Activated CD8-positive, alpha-beta memory T cell treated with anti-CD3 and anti-CD28 coated beads for 4 hours (primary cell): ENCODE data around the gene OPHN1.
"Not testable (repeated sequence)": the region's sequence is repeated elsewhere in the genome, so short reads cannot be mapped to it uniquely, and the experiment has no call there.

Source experiments
- DNase-seq, 2 donors: peaks; one replicate each; pipeline ENCODE4 v3.0.0-alpha.2; 2020; ENCODE audit warnings: low read depth in 2 of 2

OPHN1 gene

GRCh38 chrX:68163441-68163840 lies 269.9 kb downstream of the OPHN1 start:
- no peak for DNase-seq

- no peak for DNase-seq
Observed at GRCh38 chrX:68147848-68148247, 285.4 kb downstream of the OPHN1 start.

DNA sequence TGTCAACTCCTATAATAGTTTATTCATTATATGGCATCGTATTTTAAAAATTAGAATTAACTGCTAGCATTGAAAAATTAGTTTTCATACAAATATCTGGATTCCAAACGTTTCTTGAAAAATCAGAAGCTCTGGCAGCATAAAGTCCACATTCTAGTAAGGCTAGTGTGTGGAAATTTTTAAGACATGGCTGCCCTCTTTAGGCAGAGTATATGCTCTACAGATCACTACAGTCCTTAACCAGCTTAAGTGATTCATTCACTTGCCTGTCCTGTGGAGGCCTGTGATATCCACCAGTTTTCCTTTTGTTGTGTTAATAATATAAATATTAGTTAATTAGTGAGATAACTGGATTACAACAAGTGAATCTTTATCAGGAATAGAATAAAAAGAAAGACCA lies 287.2 kb downstream of the OPHN1 start:
- DNase-seq, result no peak

- DNase-seq, result no peak
Observed at GRCh38 chrX:68139791-68140190, 293.5 kb downstream of the OPHN1 start.

- DNase-seq, result no peak
Observed at GRCh38 chrX:68133181-68133580, 300.1 kb downstream of the OPHN1 start.

GRCh38 chrX:68132749-68133148 lies 300.5 kb downstream of the OPHN1 start:
- no peak for DNase-seq

DNA sequence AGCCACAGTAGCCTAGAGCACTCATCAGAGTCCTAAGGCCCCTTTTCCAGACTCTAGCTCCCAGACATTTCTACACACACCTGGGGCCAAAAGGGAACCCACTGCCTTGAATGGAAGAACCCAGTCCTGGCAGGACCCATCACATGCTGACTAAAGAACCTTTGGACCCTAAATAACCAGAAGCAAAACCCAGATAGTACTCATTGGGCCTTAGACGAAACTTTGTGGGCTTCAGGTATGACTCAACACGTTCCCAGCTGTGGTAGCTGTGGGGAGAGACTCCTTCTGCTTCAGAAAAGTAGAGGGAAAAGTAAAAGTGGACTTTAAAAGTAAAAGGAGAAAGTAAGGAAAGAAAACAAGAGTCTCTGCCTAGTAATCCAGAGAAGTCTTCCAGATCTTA lies 311.5 kb downstream of the OPHN1 start:
- no peak for DNase-seq

GRCh38 chrX:68121371-68121770 lies 311.9 kb downstream of the OPHN1 start:
- DNase-seq, result no peak

DNA sequence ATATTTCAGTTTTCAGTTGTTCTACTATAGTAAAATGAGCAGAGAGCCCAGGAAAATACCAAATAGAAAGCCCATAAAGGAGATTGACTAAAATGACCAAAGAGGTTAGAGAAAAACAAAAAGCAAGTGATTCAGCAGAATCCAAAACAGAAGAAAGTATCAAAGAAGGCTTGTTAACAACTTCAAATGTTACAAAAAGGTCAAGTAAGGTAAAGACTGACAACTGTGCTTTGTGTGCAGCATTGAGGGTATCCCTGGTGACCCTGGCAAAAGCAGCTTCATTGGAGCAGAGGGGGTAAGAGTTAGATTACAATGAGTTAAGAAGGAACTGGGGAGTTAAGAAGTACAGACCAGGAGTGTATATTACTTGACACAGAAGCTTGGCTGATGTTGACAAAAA lies 317.9 kb downstream of the OPHN1 start:
- DNase-seq, result no peak

DNA sequence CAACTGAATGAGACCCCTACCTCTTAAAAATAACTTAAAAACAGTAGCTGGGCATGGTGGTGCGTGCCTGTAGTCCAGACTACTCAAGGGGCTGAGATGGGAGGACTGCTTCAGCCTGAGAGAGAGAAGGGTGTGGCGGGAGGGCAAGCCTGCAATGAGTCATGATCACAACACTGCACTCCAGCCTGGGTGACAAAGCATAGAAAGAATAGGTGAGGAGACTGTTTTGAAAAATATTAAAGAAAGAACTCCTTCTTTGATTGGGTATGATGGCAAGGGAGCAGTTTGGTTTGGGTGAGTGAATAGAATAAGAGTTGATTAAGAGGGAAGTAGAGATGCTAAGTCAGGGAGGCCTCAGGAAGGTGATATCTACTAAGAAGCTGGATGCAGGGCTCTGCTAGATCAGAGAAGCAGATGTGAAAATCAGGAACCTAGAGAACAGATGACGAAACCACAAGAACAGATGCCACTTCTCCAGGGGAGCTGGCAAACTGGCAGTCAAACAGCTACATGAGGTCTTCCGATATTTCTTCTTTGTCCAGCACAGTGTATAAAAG lies 318.6 kb downstream of the OPHN1 start:
- no peak for DNase-seq

DNA sequence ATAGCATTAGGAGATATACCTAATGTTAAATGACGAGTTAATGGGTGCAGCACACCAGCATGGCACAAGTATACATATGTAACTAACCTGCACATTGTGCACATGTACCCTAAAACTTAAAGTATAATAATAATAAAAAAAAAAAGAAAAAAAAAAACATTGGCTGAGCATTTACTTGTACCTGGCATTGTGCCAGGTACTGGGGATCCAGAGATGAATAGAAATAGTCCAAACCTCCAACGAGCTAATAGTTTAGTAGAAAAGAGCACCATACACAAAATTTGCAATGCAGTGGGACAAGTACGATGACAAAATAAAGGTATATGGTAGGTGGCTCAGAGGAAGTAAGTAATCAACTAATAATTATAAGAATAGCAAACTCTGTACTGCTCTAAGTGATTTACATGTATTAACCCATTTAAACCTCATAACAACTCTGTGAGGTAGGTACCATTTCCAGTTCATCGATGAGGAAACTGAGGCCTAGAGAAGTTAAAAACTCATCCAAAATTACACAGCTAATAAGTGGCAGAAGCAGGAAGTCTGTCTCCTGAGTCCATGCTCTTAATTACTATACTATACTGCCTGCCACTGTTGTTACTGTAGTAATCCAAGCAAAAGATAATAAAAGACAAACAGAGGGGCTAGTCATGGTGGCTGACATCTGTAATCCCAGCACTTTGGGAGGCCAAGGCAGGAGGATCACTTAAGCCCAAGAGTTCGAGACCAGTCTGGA lies 319.3 kb downstream of the OPHN1 start:
- DNase-seq, result no peak

DNA sequence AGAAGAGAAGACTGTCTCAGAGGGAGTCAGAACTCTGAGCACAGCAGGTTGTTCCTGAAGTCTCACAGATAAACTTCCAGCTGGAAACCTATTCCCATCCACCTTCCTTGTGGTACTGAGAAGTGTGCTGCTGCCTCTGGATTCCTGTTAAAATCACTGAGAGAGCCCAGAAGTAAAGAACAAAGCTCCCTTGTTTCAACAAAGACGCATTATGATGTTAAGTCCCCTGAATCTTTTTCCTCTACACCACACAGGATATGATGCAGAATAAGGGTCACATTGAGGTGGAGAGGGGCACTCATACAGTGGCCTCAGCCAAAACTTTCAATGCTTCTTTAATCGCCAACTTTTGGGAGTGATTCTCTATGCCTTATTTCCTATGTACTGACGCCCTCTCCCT lies 321.0 kb downstream of the OPHN1 start:
- DNase-seq, result no peak

DNA sequence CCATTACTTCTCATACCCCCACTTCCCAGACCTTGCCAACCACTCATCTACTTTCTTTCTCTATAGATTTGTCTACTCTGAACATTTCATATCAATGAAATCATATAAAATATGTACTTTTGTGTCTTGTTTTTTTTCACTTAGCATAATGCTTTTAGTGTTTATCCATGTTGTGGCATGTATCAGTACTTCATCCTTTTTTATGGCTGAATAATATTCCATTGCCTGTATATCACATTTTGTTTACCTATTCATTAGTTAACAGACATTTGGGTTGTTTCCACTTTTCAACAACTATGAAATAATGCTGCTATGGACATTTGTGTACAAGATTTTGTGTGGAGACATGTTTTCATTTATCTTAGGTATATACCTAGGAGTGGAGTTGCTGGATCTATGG lies 324.1 kb downstream of the OPHN1 start:
- DNase-seq, result no peak

DNA sequence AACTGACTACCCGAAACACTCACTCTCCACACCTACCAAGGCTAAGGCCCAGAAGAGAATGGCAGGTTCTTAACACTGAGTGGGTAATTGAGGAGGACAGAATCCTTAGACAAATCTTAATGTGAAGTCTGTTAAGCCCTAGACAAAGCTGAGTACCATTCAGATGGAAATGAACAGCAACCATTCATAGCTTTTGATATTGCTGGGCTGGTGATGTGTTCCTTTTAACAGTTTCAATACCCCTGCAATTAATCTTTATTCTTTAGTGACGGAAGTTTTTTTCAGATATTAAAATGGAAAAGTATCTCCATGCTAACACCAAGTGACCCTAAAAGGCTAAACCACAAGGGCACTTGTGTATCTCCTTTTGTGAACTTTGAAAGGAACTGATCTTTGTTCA lies 334.9 kb downstream of the OPHN1 start:
- no peak for DNase-seq

- DNase-seq, result no peak
Observed at GRCh38 chrX:68090266-68090665, 343.0 kb downstream of the OPHN1 start.

DNA sequence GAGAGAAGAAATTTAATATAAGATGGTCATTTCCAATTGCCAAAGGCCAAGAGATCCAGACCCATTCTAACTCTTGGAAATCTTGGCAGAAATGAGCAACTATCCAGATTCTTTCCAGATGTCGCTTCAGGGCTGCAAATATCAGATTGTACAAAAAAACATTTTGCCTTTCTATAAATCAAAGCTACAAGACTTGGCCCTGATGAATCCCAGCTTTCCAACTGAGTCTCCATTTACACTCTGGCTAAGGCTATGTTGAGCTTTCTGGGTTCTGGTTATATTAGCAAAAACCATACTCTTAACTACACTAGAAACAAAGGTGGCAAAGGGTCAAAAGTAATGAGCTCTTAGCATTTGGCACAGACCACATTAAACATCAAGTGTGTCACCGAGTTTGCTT lies 345.8 kb downstream of the OPHN1 start:
- DNase-seq, result no peak

- no peak for DNase-seq
Observed at GRCh38 chrX:68086709-68087108, 346.6 kb downstream of the OPHN1 start.

DNA sequence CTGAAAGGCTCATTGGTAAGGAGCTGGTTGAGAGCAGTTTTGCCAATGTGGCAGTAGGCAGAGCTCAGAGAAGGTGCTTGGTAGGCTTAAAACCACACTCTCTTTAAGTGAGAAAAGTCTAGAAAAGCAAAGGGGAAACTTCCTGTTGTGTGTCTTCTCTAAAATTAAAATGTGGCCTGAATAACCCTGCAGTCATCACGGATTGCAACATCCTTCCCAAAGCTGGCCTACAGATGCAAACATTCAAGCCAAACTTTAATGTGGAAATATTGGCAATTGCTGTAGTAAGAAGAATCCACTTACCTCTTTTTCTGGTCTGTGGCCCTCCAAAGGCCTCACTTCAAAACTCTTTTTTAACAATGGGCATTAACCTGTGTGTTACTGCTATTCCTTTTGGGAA lies 348.5 kb downstream of the OPHN1 start:
- DNase-seq, result no peak

DNA sequence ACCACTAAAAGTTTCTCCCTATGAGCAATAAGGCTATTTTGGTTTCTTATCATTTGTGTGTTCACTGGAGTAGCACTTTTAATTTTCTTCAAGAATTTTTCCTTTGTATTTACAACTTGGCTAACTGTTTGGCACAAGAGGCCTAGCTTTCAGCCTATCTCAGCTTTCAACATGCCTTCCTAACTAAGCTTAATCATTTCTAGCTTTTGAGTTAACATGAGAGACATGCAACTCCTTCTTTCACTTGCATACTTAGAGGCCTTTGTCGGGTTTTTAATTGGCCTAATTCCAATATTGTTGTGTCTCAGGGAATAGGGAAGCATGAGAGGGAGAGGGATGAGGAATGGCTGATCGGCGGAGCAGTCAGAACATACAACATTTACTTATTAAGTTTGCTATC lies 349.8 kb downstream of the OPHN1 start:
- DNase-seq, result no peak

DNA sequence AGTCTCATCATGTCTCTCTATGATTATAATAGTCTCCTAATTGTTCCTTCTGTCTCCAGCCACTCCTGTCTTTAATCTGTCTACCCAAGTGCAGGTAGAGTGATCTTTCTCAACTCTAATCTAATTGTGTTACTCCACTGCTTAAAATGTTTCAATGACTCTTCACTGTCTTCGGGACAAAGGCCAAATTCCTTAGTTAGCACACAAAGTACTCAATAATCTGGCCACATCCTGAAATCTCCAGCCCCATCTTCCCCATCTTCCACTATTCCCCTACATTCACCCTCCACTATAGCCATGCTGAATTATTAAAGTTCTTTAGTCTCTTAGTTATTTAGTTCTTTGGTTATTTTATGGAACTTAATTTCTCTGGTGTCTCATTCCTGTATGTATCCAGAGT lies 353.3 kb downstream of the OPHN1 start:
- no peak for DNase-seq

DNA sequence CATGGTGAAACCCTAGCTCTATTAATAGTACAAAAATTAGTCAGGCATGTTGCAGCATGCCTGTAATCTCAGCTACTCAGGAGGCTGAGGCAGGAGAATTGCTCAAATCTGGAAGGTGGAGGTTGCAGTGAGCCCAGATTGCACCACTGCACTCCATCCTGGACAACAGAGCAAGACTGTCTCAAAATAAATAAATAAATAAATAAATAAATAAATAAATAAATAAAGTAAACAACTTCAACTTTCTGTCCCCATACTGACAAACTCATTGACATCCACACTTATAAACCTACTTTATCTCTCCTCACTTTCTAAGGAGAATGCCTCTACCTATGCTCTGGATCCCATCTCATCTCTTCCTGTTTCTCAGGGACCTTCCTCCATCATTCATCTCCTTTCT lies 354.5 kb downstream of the OPHN1 start:
- DNase-seq, result not testable (repeated sequence)

- no peak for DNase-seq
Observed at GRCh38 chrX:68077378-68077777, 355.9 kb downstream of the OPHN1 start.

- no peak for DNase-seq
Observed at GRCh38 chrX:68072041-68072440, 361.3 kb downstream of the OPHN1 start.

DNA sequence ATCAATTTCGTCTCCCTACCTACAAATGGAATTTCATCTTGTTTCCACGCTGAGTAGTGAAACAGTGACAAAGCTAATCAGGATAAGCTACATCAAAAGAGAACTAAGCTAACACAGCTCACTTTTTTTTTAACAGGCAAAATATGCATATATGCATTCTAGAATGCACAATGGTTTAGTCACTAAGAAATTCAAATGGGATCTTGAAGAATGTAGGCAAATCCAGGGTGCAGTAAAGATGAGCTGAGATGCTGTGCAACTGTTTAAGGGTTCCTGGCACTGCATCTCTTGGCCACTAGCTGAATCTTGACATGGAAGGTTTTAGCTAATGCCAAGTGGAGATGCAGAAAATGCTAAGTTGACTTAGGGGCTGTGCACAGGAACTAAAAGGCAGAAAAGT lies 363.2 kb downstream of the OPHN1 start:
- not testable (repeated sequence) for DNase-seq
